H54 (cell line): ENCODE results near the gene CEP63.

ENCODE experiments used
- DNase-seq: peaks from one replicate; pipeline ENCODE4 v3.0.0; 2011; ENCODE audit warnings: low spot score, mixed read lengths; ENCODE audit not compliant: insufficient read length
- FAIRE-seq: peaks from 3 replicates; lab custom pipeline; 2011; peaks lifted over from hg19 to GRCh38; lab: Jason Lieb, UNC
- POLR2A ChIP-seq: IDR thresholded peaks from 2 replicates; pipeline ENCODE4 v1.6.1; 2011; ENCODE audit warnings: low read depth, mild to moderate bottlenecking, low read length

CEP63 gene

DNA sequence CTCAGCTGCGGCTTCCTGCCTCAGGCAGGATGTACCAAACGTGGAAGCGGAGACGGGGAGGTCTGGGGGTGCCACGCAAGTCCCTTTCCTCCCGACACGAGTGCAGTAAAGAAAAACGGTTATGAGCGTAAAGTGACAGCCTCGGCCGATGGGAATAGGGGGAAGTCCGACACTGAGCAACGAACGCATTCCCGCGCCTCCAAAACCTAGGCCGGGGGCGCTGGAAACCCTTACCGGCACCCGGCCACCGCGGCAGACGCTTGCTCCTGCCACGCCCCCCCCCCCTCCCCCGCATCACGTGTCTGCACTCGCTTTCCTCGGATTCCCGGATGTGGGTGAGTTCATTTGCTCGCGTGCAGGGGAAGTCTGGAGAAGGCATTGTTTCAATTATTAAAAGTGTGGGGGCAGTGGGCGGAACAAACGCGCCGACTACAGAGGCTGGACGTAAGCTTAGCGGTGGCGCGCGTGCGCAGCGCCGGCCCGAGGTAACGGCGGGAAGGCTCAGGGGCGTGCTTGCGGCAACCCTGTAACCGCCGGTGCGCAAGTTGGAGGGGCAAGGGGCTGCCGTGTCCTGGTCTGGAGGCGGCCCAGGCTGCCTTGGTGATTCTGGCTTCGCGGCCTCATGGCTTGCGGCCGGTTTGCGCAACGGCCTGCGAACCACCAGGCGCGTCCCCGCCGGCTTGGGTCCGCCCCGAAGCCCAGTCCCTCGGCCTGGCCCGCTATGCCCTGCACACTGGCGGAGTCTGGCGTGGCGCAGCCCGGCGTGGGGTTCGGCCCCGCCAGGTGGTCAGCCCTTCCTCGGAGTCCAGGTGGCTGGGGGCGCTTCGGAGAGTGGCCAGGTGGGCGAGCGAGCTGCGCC, at the start of gene CEP63, which contains the start of gene ANAPC13:
Gene CEP63 (plus strand): TSS at position 340 of the 859 bp plus-strand sequence. CDS start 9,264 bp downstream, outside the sequence.
Gene ANAPC13 (minus strand): TSS at position 268 of the 859 bp plus-strand sequence. CDS start 3,081 bp downstream, outside the sequence.
- DNase-seq (peak; percentile 63), FAIRE-seq (peak; percentile 52)
- peak; percentile 94 for TF ChIP-seq POLR2A

DNA sequence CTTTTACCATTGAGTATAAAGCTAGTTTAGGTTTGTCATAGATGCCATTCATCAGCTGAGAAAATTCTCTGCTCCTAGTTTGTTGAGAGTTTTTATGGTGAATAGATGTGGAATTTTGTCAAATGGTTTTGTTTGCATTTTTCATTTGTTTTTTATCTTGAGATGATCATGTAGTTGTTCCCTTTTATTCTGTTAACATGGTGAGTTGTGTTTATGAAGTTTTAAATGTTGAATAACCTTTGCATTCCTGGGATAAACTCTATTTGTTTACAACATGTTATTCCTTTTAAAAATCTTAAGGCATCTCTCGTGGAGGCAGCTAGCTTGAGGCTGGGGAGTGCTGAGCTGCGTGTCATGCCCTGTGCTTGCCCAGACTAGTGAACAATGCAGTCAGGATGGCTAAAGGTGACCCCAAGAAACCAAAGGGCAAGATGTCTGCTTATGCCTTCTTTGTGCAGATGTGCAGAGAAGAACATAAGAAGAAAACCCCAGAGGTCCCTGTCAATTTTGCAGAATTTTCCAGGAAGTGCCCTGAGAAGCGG, 48.6 kb upstream of the CEP63 start:
- FAIRE-seq, result no peak
- no peak for DNase-seq
- no peak for TF ChIP-seq POLR2A

DNA sequence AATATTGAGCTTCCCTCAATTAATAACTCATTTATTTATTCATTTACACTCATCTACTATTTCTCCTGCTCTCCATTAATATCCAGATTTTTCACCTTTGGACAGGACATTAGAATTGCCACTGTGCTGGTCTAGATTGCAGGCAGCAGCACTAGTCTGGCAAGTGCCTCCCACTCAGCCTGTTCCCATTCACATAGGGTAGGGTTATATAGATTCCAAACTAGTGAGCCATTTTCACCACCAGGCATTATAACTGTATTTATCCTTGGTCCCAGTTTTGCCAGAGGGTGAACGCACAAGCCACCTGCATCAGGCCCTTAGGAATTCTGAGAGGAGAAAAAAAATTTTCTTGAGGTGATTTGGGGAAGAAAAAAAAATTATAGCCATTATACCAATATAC, 44.5 kb upstream of the CEP63 start:
- DNase-seq (no peak), FAIRE-seq (peak; percentile 75)
- no peak for TF ChIP-seq POLR2A

DNA sequence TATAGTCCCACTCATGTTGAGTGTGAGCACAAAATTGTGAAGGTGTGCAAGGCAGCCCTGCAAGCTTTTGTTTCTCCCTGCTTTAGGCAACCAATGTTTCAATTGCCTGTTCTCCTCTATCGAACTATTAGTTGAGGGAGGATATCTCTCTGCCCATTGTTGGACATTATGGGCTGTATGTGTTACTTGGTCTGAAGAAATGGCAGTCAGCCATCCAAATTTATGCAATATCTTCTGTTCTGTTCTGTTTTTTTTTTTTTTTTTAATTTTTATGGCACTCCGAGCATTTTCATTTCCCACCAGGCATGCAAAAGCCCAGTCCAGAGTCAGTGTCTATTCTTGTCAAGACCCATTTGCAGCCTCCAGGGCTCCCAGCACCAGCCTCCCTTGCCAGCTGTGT, 44.0 kb upstream of the CEP63 start:
- FAIRE-seq (no peak), DNase-seq (no peak)
- TF ChIP-seq POLR2A, result no peak

DNA sequence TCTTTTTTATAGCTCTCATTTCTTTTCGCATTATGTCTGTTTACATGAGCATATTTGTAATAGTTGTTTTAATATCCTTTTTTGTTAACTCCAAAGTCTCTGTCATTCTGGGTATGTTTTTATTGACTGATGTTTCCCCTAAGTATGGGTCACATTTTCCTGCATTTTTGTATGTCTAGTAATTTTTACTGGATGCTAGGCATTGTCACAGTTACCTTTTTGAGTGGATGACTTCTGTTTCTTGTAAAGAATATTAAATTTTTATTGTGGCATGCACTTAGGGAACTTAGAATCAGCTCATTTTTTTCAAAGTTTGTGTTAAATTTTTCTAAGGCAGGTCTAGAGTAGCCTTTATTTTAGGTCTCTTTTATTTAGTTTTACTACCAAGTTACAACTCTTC, 40.8 kb upstream of the CEP63 start:
- DNase-seq, result no peak
- TF ChIP-seq POLR2A, result no peak
- no peak for FAIRE-seq

DNA sequence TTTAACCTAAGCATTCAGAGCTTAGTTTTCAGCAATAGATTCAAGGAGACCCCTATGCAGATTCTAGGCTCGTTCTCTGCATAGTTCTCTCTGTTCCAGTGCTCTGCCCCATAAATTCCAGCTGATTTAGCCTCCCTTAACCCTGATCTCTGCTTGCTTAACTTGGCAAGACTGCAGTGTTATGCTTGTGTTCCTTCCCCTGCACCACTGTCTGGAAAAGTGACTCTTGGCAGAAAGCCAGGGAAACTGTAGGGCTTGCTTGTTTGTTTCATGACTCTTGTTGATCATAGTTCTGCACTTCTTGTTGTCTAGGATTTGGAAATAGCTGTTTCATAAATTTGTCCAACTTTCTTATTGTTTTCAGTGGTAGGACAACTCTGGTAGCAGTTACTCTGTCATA, 40.2 kb upstream of the CEP63 start:
- no peak for TF ChIP-seq POLR2A
- no peak for FAIRE-seq

DNA sequence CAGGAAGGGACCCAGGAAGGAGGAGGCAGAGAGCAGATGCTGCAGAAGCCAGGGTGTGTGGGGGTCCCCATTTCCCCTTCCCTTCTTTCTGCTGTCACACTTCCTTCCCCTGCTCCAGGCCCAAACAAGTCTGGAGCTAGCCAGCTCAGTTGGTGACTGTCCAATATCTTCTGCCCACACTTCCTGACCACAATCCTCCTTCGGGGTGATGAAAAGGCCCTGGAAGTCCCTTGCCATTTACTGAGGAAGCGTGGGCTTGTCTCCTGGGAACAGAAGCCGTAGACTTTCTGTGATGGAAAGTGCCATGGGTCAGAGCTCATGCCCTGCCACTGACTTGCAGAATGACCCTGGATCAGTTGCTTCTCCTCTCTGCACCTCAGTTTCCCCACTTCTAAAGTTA, 39.1 kb upstream of the CEP63 start:
- DNase-seq, result no peak
- no peak for FAIRE-seq
- no peak for TF ChIP-seq POLR2A

More for the DNA sequence above, 40.2 kb upstream of the CEP63 start:
- no peak for DNase-seq

DNA sequence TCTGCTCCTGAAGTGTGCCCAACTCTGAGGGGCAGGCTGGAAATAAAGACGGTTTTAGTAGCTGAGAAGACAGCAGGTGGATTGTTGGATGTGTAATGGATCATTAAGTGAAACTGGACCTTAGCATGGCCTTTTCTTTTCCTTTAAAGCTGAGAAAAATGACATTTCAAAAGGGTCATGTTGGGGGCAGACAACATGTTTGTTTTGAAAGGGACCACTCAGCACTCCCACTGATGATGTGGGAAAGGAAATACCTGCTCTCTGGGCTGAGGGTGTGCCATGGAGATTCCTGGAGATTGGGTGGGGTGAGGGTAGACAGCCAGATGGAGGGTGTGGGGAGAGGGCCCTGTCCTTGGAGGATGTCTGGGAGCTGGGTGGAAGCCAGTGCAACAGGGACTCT, 38.5 kb upstream of the CEP63 start:
- FAIRE-seq, result no peak
- TF ChIP-seq POLR2A, result no peak
- DNase-seq, result no peak

DNA sequence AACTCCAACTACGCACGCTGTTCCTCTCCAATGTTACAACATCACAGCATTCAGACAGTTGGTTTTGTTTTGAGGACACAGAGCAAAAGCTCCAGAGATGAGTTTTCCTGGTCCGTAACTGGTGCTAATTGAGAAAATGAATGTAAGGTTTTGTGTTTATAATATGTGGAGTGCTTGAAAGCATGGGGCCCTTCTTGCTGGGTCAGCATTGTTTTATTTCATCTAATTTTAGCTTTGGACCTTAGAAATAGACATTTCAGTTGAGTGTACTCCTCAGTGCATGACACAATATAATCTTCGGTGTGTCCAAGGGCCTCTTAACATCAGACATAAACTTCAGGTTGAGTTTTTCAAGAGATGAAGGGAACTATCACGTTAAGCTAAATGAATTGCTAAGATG, 37.2 kb upstream of the CEP63 start:
- DNase-seq (no peak), FAIRE-seq (no peak)
- TF ChIP-seq POLR2A, result no peak

DNA sequence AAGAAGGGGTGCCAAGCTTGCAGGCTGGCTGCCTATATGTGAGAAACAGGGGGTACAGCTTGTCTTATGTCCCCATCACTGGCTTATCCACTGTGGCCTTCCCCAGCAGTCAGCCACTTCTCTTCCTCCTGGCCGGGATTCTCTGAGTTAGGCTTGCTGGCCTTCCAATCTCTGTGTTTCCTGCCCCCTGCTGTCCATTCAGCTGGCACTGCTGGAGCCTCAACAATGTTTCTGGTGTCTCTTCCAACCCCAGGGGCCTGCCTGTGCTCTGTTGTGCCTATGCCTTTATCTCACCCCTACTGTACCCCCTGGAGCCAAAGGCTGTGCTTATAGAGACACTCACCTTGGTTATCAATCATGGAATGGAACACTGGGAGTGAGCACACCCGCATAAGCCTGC, 36.6 kb upstream of the CEP63 start:
- DNase-seq (no peak), FAIRE-seq (no peak)
- TF ChIP-seq POLR2A, result no peak

DNA sequence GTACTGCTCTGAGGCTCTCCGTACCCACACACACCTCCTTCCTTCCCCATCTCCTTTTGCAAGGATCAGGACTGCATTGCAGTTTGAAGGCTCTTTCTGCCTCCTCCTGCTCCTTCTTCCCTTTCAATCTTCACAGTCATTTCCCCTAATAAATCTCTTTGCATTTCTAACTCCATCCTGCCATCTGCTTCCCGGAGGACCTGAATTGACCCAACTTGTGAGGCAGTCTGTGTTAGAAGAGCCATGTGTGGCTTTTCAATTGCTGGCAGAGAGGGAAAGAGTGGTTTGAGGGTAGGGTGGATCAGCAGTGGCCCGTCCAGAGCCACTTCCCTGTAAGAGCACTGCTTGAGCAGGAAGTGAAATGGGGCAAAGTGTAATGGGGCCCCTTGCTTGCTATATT, 35.9 kb upstream of the CEP63 start:
- FAIRE-seq (no peak), DNase-seq (no peak)
- TF ChIP-seq POLR2A, result no peak

DNA sequence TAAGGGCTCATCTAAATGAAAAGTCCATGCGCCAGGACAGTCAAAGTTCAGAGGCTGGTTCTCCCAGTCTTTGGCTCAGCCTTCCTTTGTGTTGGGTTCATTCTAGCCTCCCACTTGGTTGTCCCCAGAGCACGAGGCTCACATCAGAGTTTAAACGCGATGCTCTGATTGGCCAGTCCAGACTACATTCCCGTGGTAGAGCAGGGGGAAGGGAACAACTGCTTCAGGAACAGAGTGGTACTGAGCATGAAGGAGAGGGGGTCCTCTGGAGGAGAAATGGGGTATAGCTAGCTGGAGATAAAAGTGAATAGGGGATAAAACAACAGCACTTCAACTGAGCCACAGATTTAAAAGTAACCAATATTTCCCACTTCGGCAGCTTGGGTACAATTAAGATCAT, 32.2 kb upstream of the CEP63 start:
- no peak for DNase-seq
- no peak for FAIRE-seq

DNA sequence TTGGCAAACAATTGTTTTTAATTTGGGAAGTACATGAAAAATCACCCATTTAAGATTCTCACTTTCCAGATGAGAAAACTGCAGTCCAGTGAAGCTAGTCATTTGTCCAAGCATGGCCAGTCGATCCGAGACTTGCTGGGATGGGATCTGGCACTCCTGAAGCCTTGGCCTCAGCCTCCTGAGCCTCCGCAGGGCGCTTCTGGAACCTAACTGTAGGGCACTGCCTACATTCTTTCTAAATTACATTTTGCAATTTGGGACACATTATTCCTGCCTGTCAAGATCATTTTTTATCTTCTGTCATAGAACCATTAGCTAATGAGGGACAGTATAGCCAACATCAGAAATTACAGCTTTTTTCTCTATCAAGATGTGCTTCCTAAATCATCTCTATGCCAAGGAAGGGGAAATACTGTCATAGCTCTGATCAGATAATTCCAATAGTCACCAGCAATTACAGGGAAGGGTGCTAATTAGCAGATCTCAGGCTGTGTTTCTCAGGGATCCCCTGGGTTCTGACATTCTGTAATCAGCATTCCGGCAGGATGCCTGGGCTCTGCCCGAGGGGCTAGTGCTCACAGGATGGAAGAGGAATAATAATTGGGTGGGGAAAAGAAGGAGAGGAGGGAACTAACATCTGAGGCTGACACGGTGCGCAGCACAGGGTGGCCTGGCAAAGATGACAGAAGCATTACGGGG, 28.3 kb upstream of the CEP63 start:
- no peak for FAIRE-seq
- TF ChIP-seq POLR2A, result no peak

More for the DNA sequence above, 32.2 kb upstream of the CEP63 start:
- no peak for TF ChIP-seq POLR2A

DNA sequence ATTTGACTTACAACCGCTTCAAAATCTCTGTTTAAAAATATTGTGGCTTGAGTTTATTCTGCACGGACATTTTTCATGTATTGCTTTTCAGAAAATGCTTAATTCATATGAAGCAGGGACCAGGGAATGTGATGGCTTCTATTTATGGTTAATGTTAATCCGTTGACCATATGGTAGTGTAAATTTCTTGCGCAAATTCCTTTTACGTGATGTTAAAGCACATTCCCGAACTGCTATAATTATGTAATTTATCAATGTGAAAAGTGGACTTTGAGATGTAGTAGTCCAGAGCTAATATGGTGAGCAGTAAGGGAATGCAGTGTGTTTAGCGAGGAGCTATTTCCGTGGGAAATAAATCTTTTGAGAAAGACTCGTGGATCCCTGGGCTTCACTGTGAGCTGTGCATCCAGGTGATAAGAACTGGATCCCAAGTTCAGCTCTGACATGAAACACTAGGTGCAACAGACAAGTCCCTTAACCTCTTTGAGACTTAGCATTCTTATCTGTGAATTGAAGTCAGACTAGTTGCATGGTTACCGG, 27.4 kb upstream of the CEP63 start:
- no peak for TF ChIP-seq POLR2A
- FAIRE-seq, result no peak
- DNase-seq, result no peak

More for the DNA sequence above, 28.3 kb upstream of the CEP63 start:
- DNase-seq, result no peak
